ENCODE measurements around the gene NAT8L. TPM values are rescaled to one million over a fixed set of nuclear protein-coding genes. Genes with fewer than 3 reads are reported as not detected.

NAT8L gene
- total RNA-seq, 4 donors from 2014 or later: 0.27 to 1.2 TPM; not detected in 2

DNA sequence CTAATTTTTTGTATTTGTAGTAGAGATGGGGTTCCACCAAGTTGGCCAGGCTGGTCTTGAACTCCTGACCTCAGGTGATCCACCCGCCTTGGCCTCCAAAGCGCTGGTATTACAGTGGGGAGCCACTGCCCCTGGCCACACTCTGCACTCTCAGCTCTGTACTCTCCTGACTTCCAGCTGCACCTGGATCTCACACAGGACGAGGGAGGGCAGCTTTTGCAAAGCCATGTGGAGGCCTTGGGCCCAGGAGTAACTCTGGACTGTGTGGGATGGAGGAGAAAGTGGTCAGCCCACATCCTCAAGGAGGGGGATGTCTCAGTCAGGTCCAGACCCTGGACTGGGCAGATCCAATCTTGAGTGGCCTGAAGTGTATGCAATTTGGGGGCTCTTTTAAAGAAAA, 23.0 kb downstream of the NAT8L start:
- DNase-seq: no peak
- H3K4me3 ChIP-seq: no peak overlapping the region
- no peaks in the 10 kb centered on the region for H3K27me3 ChIP-seq
- H3K36me3 ChIP-seq: no peaks in the 10 kb centered on the region
- H3K27ac ChIP-seq: no peak overlapping the region
- H3K9me3 ChIP-seq: no peaks in the 10 kb centered on the region
- TF ChIP-seq POLR2A (IDR thresholded peaks at IDR 0.05): no peak
- TF ChIP-seq, protein P1, sequence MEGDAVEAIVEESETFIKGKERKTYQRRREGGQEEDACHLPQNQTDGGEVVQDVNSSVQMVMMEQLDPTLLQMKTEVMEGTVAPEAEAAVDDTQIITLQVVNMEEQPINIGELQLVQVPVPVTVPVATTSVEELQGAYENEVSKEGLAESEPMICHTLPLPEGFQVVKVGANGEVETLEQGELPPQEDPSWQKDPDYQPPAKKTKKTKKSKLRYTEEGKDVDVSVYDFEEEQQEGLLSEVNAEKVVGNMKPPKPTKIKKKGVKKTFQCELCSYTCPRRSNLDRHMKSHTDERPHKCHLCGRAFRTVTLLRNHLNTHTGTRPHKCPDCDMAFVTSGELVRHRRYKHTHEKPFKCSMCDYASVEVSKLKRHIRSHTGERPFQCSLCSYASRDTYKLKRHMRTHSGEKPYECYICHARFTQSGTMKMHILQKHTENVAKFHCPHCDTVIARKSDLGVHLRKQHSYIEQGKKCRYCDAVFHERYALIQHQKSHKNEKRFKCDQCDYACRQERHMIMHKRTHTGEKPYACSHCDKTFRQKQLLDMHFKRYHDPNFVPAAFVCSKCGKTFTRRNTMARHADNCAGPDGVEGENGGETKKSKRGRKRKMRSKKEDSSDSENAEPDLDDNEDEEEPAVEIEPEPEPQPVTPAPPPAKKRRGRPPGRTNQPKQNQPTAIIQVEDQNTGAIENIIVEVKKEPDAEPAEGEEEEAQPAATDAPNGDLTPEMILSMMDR (IDR thresholded peaks at IDR 0.05): no peak
- intact Hi-C loops (cut with DNase I; ENCODE audit: low total_unique reads): no loop called here
- H3K4me1 ChIP-seq: no peaks in the 10 kb centered on the region

DNA sequence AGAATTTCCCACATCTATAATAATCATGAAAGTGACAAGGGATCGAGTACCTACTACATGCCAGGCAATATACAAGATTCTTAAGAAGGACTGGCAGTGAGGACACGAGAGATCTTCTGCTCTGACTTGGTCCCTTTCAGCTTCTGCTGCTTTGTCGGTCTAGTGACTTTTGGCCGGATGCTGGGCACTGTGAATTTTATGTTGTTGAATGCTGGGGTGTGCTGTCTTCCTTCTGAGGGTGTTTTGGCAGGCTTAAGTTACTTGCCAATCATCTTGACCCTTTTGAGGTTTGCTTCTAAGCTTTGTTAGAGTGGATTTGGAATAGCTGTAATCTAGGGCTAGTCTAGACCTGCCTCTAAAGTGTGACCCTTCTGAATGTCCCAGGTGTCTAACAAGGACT, 23.5 kb downstream of the NAT8L start:
- DNase-seq: no peak
- no peak overlapping the region for H3K27ac ChIP-seq
- intact Hi-C loops (cut with DNase I; ENCODE audit: low total_unique reads): no loop called here
- H3K4me3 ChIP-seq: no peak overlapping the region
- H3K9me3 ChIP-seq: no peaks in the 10 kb centered on the region
- no peaks in the 10 kb centered on the region for H3K4me1 ChIP-seq
- no peaks in the 10 kb centered on the region for H3K27me3 ChIP-seq
- no peaks in the 10 kb centered on the region for H3K36me3 ChIP-seq
- TF ChIP-seq, protein P1 (IDR thresholded peaks at IDR 0.05): no peak
- TF ChIP-seq POLR2A (IDR thresholded peaks at IDR 0.05): no peak

DNA sequence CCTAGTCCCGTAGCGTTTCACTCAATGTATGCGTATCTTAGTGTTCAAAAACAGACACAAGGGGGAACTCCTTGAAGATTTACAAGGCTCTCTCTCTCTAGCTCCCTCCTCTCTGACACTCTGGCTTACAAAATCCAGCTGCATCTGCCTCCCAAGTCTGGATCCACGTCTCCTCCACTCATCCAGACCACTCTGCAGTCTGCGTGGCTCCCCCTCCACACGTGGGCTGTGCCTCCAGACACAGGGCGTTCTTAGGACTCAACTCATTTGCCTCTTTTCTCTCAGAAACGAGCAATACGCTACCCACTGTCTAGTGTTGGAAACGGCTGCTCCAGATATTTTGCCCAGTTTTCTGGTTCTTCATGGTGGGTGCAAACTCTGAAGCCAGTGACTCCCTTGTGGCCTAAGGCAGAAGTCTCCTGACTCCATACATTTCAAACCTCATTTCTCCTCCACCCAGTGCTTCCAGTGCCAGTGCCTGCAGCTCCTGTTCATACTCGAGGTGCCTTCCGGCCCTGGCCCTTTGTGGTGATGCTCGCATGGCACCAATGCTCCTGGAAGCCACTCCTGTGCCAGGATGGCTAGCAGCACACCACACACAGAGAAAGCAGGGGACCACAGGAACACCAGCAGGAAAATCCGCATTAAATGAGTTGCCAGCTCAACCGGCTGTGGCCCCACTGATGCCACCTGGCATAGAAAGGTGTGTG, 24.1 kb downstream of the NAT8L start:
- Histone ChIP-seq H3K27ac (no peak overlapping the region), H3K36me3 (no peaks in the 10 kb centered on the region), H3K4me1 (no peaks in the 10 kb centered on the region), H3K27me3 (no peaks in the 10 kb centered on the region), H3K9me3 (no peaks in the 10 kb centered on the region), H3K4me3 (no peak overlapping the region)
- no peak for DNase-seq
- no peak for TF ChIP-seq POLR2A (IDR thresholded peaks at IDR 0.05)
- TF ChIP-seq, protein P1 (IDR thresholded peaks at IDR 0.05): no peak
- intact Hi-C loops (cut with DNase I; ENCODE audit: low total_unique reads): no loop called here

DNA sequence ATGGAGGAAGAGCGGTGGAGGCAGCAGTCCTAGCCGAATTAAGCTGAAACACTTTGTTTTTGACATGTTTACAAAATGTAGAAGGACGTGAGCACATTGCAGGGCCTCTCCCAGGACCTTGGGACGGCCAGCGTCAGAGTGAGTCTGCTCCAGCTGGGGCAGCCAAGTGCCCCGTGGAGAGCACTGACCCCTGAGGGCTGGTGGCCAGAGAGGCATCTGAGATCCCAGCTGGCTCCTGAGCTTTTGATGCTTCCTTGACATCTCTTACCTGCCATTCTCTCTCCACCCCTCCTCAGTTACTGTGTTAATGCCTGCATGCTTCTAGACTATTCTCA, 24.7 kb downstream of the NAT8L start:
- no peaks in the 10 kb centered on the region for H3K9me3 ChIP-seq
- no peak overlapping the region for H3K27ac ChIP-seq
- H3K27me3 ChIP-seq: no peaks in the 10 kb centered on the region
- H3K4me1 ChIP-seq: no peaks in the 10 kb centered on the region
- intact Hi-C loops (cut with DNase I; ENCODE audit: low total_unique reads): no loop called here
- H3K4me3 ChIP-seq: no peak overlapping the region
- H3K36me3 ChIP-seq: no peaks in the 10 kb centered on the region
- TF ChIP-seq, protein P1 (IDR thresholded peaks at IDR 0.05): no peak
- TF ChIP-seq POLR2A (IDR thresholded peaks at IDR 0.05): no peak
- no peak for DNase-seq

DNA sequence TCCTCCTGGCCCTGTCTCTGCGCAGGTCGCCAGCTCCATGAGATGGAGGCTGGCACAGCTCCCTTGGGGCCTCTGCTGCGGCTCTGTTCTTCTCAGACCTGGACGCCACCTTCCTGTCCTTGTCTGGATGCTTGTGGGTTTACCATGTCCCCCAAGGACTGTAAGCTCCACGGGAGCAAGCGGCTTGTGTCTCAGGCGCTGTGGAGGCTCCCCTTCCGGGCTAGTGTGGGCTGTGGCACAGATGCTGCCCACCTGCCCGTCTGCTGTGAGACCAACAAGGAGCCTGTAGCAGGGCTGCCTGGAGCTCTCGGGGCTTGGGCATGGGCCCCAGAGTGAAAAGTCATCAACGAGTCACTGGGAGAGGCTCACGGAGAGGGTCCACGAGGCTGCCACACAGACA, 25.2 kb downstream of the NAT8L start:
- H3K27ac ChIP-seq: no peak overlapping the region
- no peak for TF ChIP-seq POLR2A (IDR thresholded peaks at IDR 0.05)
- TF ChIP-seq, protein P1 (IDR thresholded peaks at IDR 0.05): no peak
- no peaks in the 10 kb centered on the region for H3K9me3 ChIP-seq
- H3K4me1 ChIP-seq: no peaks in the 10 kb centered on the region
- no peak overlapping the region for H3K4me3 ChIP-seq
- intact Hi-C loops (cut with DNase I; ENCODE audit: low total_unique reads): no loop called here
- DNase-seq: no peak
- no peaks in the 10 kb centered on the region for H3K27me3 ChIP-seq
- H3K36me3 ChIP-seq: no peaks in the 10 kb centered on the region
